T-helper 2 cell treated with Interferon-gamma antibody and Interleukin-4, amounts not matched to agents 5 μg/mL and 100 μg/mL, for 36 hours (primary cell): Measurements from ENCODE around the gene SPEF2.

Source experiments
- DNase-seq: peaks from one replicate; pipeline ENCODE4 v3.0.0; 2021; ENCODE audit warnings: low spot score
- H3K27ac Mint-ChIP-seq: one replicate; pipeline ENCODE4 v1.8.0; 2021; ENCODE audit warnings: mild to moderate bottlenecking, mixed read lengths
- H3K27me3 Mint-ChIP-seq: one replicate; pipeline ENCODE4 v1.8.0; 2021; ENCODE audit warnings: low read depth, mixed read lengths
- H3K36me3 Mint-ChIP-seq: one replicate; pipeline ENCODE4 v1.8.0; 2021; ENCODE audit warnings: low read depth, mixed read lengths
- H3K4me1 Mint-ChIP-seq: one replicate; pipeline ENCODE4 v1.8.0; 2021; ENCODE audit warnings: low read depth, mixed read lengths
- H3K4me3 Mint-ChIP-seq: one replicate; pipeline ENCODE4 v1.8.0; 2022; ENCODE audit warnings: mild to moderate bottlenecking, moderate library complexity, mixed read lengths
- H3K9me3 Mint-ChIP-seq: one replicate; pipeline ENCODE4 v1.8.0; 2021; ENCODE audit warnings: mixed read lengths

Gene SPEF2

GRCh38 chr5:35816881-35817521, 199.3 kb downstream of the SPEF2 start:
- Mint-ChIP-seq H3K4me1 (peaks cover 36% of the 10 kb centered on the region), H3K36me3 (peaks cover 7% of the 10 kb centered on the region), H3K4me3 (no peak overlapping the region), H3K9me3 (no peaks in the 10 kb centered on the region), H3K27me3 (no peaks in the 10 kb centered on the region), H3K27ac (no peak overlapping the region)
- DNase-seq, result no peak

- H3K27me3 Mint-ChIP-seq, result no peaks in the 10 kb centered on the region
- H3K27ac Mint-ChIP-seq, result peak overlapping the region; percentile 11
- H3K9me3 Mint-ChIP-seq, result no peaks in the 10 kb centered on the region
- H3K4me1 Mint-ChIP-seq, result peaks cover 53% of the 10 kb centered on the region
- H3K36me3 Mint-ChIP-seq, result peaks cover 9% of the 10 kb centered on the region
- no peak overlapping the region for H3K4me3 Mint-ChIP-seq
- no peak for DNase-seq
Observed at GRCh38 chr5:35819026-35819425, 201.4 kb downstream of the SPEF2 start.

GRCh38 chr5:35819668-35820067, 202.0 kb downstream of the SPEF2 start:
- Mint-ChIP-seq H3K9me3 (no peaks in the 10 kb centered on the region), H3K4me3 (no peak overlapping the region), H3K27ac (no peak overlapping the region), H3K36me3 (peaks cover 11% of the 10 kb centered on the region), H3K4me1 (peaks cover 53% of the 10 kb centered on the region), H3K27me3 (no peaks in the 10 kb centered on the region)
- DNase-seq, result no peak

DNA sequence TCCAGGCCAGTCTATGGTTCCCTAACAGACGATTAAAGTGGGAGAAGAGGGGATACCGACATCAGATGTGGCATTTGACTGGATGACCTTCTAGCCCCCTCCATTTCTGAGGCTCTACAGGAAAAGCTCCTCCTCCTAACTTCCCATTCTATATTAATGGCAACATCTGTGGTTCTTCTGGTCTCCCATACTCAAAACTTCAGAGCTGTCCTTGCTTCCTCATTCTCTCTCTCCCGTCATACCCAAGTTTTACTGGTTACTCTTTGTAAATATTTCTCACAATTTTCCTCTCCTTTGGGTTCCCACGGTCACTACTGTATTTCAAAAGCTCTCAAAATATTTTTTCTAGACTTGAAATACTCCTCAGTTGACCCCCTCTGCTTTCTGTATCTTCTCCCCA, 203.1 kb downstream of the SPEF2 start:
- Mint-ChIP-seq H3K9me3 (no peaks in the 10 kb centered on the region), H3K27ac (peak overlapping the region; percentile 41), H3K36me3 (peaks cover 11% of the 10 kb centered on the region), H3K4me3 (no peak overlapping the region), H3K27me3 (no peaks in the 10 kb centered on the region), H3K4me1 (peaks cover 60% of the 10 kb centered on the region)
- DNase-seq, result no peak

- Mint-ChIP-seq H3K27ac (peak overlapping the region; percentile 6), H3K9me3 (no peaks in the 10 kb centered on the region), H3K4me3 (no peak overlapping the region), H3K36me3 (peaks cover 11% of the 10 kb centered on the region), H3K4me1 (peaks cover 67% of the 10 kb centered on the region), H3K27me3 (no peaks in the 10 kb centered on the region)
- DNase-seq, result no peak
Observed at GRCh38 chr5:35821513-35821912, 203.8 kb downstream of the SPEF2 start.

DNA sequence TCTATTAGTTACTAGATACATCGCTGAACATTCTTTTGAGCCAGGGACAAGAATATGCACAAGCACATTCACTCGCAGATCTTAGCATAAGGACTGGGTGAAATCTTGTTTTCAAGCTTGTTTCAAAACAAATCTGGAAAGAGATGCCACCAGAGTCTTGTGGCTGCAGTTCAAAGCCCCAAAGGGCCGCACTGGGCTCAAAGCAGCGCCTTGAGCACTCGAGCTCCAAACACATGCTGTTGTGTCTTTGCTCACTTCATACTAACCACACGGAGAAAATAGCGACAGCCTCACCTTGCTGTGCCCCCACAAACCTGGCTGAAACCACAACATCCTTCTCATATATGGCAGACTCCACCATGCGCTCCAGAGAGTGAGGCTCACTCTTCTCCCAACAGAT, 204.8 kb downstream of the SPEF2 start:
- Mint-ChIP-seq H3K9me3 (no peaks in the 10 kb centered on the region), H3K4me1 (peaks cover 76% of the 10 kb centered on the region), H3K27ac (peak overlapping the region; percentile 45), H3K27me3 (no peaks in the 10 kb centered on the region), H3K36me3 (peaks cover 11% of the 10 kb centered on the region), H3K4me3 (peak overlapping the region; percentile 54)
- no peak for DNase-seq

- Mint-ChIP-seq H3K4me3 (no peak overlapping the region), H3K27me3 (no peaks in the 10 kb centered on the region), H3K27ac (peak overlapping the region; percentile 69), H3K4me1 (peaks cover 85% of the 10 kb centered on the region), H3K36me3 (peaks cover 11% of the 10 kb centered on the region), H3K9me3 (no peaks in the 10 kb centered on the region)
- DNase-seq, result no peak
Observed at GRCh38 chr5:35823347-35824098, 205.9 kb downstream of the SPEF2 start.

- DNase-seq, result no peak
- no peaks in the 10 kb centered on the region for H3K27me3 Mint-ChIP-seq
- peaks cover 8% of the 10 kb centered on the region for H3K36me3 Mint-ChIP-seq
- no peaks in the 10 kb centered on the region for H3K9me3 Mint-ChIP-seq
- H3K4me1 Mint-ChIP-seq, result peaks cover 77% of the 10 kb centered on the region
- peak overlapping the region; percentile 76 for H3K4me3 Mint-ChIP-seq
- H3K27ac Mint-ChIP-seq, result peak overlapping the region; percentile 87
Observed at GRCh38 chr5:35826056-35826455, 208.4 kb downstream of the SPEF2 start.

GRCh38 chr5:35826554-35826953, 208.9 kb downstream of the SPEF2 start:
- Mint-ChIP-seq H3K4me3 (peak overlapping the region; percentile 76), H3K36me3 (peaks cover 7% of the 10 kb centered on the region), H3K9me3 (no peaks in the 10 kb centered on the region), H3K4me1 (peaks cover 81% of the 10 kb centered on the region), H3K27ac (peak overlapping the region; percentile 87), H3K27me3 (no peaks in the 10 kb centered on the region)
- no peak for DNase-seq

DNA sequence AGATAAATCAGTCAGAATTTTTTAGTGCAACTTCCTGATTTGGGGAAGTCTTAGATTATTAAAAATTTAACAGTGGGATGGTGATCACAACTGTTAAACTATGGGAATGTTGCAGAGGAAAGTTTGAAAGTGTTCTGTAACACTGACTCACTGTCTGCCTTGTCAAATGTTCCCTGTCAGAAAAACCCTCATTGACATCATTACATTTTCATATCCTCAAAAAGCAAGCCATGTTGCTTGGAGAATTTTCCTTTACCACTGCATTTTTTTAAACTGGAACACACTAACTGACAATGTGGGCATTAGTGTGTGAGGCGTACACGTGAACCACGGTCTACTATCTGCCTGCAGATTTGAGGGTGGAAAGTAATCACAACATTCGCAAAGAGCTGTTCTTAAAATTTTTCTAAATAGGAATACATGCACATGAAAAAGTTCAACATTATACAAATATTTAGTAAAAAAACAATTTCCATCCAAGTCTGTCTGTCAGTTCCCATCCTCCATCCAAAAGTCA, 210.5 kb downstream of the SPEF2 start:
- DNase-seq, result no peak
- Mint-ChIP-seq H3K27ac (peak overlapping the region; percentile 35), H3K4me1 (peaks cover 77% of the 10 kb centered on the region), H3K27me3 (peaks cover 2% of the 10 kb centered on the region), H3K9me3 (no peaks in the 10 kb centered on the region), H3K4me3 (no peak overlapping the region), H3K36me3 (peaks cover 7% of the 10 kb centered on the region)

DNA sequence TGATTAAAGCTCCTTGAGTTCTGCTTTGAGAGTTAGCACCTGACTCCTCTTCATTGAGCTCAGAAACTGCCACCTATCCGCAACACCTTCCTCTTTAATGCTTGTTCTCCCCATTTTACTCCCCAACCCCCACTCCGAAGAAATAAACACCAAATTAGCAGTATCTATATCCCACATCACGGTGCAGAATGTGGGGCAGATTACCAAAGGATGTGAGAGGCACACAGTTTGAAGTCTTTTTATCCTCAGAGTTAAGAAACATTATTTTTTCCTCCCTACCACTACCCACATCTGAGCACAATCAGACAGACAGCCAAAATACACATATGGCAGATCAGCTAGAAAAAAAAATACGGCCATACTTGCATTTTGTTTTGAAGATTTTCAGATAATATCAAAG, 212.9 kb downstream of the SPEF2 start:
- peaks cover 79% of the 10 kb centered on the region for H3K4me1 Mint-ChIP-seq
- H3K4me3 Mint-ChIP-seq, result peak overlapping the region; percentile 70
- H3K9me3 Mint-ChIP-seq, result no peaks in the 10 kb centered on the region
- peaks cover 2% of the 10 kb centered on the region for H3K27me3 Mint-ChIP-seq
- peak overlapping the region; percentile 69 for H3K27ac Mint-ChIP-seq
- DNase-seq, result no peak
- H3K36me3 Mint-ChIP-seq, result peaks cover 7% of the 10 kb centered on the region

GRCh38 chr5:35832762-35833161, 215.1 kb downstream of the SPEF2 start:
- Mint-ChIP-seq H3K36me3 (peaks cover 9% of the 10 kb centered on the region), H3K4me1 (peaks cover 78% of the 10 kb centered on the region), H3K27ac (peak overlapping the region; percentile 72), H3K4me3 (peak overlapping the region; percentile 2), H3K27me3 (peaks cover 2% of the 10 kb centered on the region), H3K9me3 (no peaks in the 10 kb centered on the region)
- DNase-seq, result no peak

GRCh38 chr5:35833224-35833623, 215.6 kb downstream of the SPEF2 start:
- Mint-ChIP-seq H3K4me3 (peak overlapping the region; percentile 53), H3K27me3 (peaks cover 2% of the 10 kb centered on the region), H3K4me1 (peaks cover 76% of the 10 kb centered on the region), H3K36me3 (peaks cover 9% of the 10 kb centered on the region), H3K27ac (peak overlapping the region; percentile 72), H3K9me3 (no peaks in the 10 kb centered on the region)
- DNase-seq, result no peak
